Testis (tissue), 3 donors: ENCODE results near the gene CLCN4. TPM values are rescaled to one million over a fixed set of nuclear protein-coding genes. Genes with fewer than 3 reads are reported as not detected.

ENCODE experiments used
- DNase-seq: peaks from one replicate; pipeline ENCODE4 v3.0.0-alpha.2; 2019
- H3K27ac ChIP-seq, 2 donors: fragments of 200-600 bp; sonication (generic); one replicate each; pipeline ENCODE4 v1.5.1; 2019
- H3K27me3 ChIP-seq: fragments of 200-600 bp; sonication (generic); one replicate; pipeline ENCODE4 v1.5.1; 2019
- H3K36me3 ChIP-seq: fragments of 200-600 bp; sonication (generic); one replicate; pipeline ENCODE4 v1.5.1; 2017; ENCODE audit warnings: low read depth; ENCODE audit errors: missing control alignments
- H3K4me1 ChIP-seq: fragments of 200-600 bp; sonication (generic); one replicate; pipeline ENCODE4 v1.5.1; 2019
- H3K4me3 ChIP-seq, 2 donors: fragments of 200-600 bp; sonication (generic); one replicate each; pipeline ENCODE4 v1.5.1; 2017 to 2019
- H3K9me3 ChIP-seq: fragments of 200-600 bp; sonication (generic); one replicate; pipeline ENCODE4 v1.5.1; 2017
- CTCF ChIP-seq, 3 experiments: fragments of 450-650 bp in 2 of 3; fragments of 200-600 bp in 1 of 3; sonication (generic) in 1 of 3; IDR thresholded peaks; one replicate each; pipeline ENCODE4 v1.5.1; 2016 to 2019; ENCODE audit warnings: antibody characterized with exemption in 3 of 3, mild to moderate bottlenecking in 2 of 3, moderate library complexity in 1 of 3
- POLR2A ChIP-seq: fragments of 450-650 bp; IDR thresholded peaks from one replicate; pipeline ENCODE4 v1.6.1; 2017; ENCODE audit warnings: antibody characterized with exemption, mild to moderate bottlenecking, moderate library complexity
- WGBS, 2 donors: methylation state at CpG; one replicate each; pipeline ENCODE4 v1.1.5; 2018; 5-methylcytosine and 5-hydroxymethylcytosine counted together
- intact Hi-C: fragments of 100-400 bp; cut with DNase I; formaldehyde crosslinking; loops from one replicate; pipeline ENCODE4 v1.15.1; 2023; ENCODE audit warnings: low total_unique reads
- polyA plus RNA-seq: library from polyadenylated mRNA; stranded (reverse); fragments of 350-450 nt; fragmentation: Illumina TruSeq; extraction: RNeasy Lipid Tissue Mini Kit (QIAGEN cat#74804); gene quantifications from one replicate; pipeline ENCODE4 v1.2.3, GENCODE V29; 2014; ENCODE audit warnings: low read depth, low replicate concordance; ENCODE audit not compliant: insufficient read depth
- total RNA-seq, 2 donors: library from RNA; depleted of rRNA; stranded (reverse); fragments of >200 nt; gene quantifications; one replicate each; pipeline ENCODE4 v1.2.3, GENCODE V29; 2016

CLCN4 gene
- total and polyA plus RNA-seq, 3 donors from 2014 or later: 5.1 to 11.6 (median 5.4) TPM

GRCh38 chrX:10195947-10196346 is 39.2 kb downstream of the CLCN4 start:
- Histone ChIP-seq H3K4me1 (no peaks in the 10 kb centered on the region), H3K27me3 (no peaks in the 10 kb centered on the region), H3K4me3 (no peak overlapping the region), H3K36me3 (no peaks in the 10 kb centered on the region), H3K9me3 (no peaks in the 10 kb centered on the region), H3K27ac (no peak overlapping the region)
- intact Hi-C loops: no loop called here
- TF ChIP-seq CTCF (IDR thresholded peaks at IDR 0.05): no peak
- no peak for TF ChIP-seq POLR2A
- no peak for DNase-seq

GRCh38 chrX:10197279-10198210 is 40.8 kb downstream of the CLCN4 start:
- H3K36me3 ChIP-seq: no peaks in the 10 kb centered on the region
- H3K9me3 ChIP-seq: no peaks in the 10 kb centered on the region
- no peak overlapping the region for H3K27ac ChIP-seq
- intact Hi-C loops: no loop called here
- 87 to 95% methylated on average over 7 to 14 of the region's 18 CpGs for WGBS, 2 donors
- DNase-seq: no peak
- no peaks in the 10 kb centered on the region for H3K27me3 ChIP-seq
- TF ChIP-seq POLR2A (no peak), CTCF (IDR thresholded peaks at IDR 0.05) (no peak)
- no peak overlapping the region for H3K4me3 ChIP-seq
- no peaks in the 10 kb centered on the region for H3K4me1 ChIP-seq

- no peak for DNase-seq
- Histone ChIP-seq H3K4me1 (no peaks in the 10 kb centered on the region), H3K36me3 (no peaks in the 10 kb centered on the region), H3K4me3 (no peak overlapping the region), H3K27ac (no peak overlapping the region), H3K9me3 (no peaks in the 10 kb centered on the region), H3K27me3 (no peaks in the 10 kb centered on the region)
- 90 to 91% methylated on average over 5 of the region's 5 CpGs for whole genome bisulfite sequencing, 2 donors
- intact Hi-C loops: no loop called here
- TF ChIP-seq POLR2A (no peak), CTCF (IDR thresholded peaks at IDR 0.05) (no peak)
Measured at GRCh38 chrX:10198254-10198653, 41.5 kb downstream of the CLCN4 start.

- no peaks in the 10 kb centered on the region for H3K36me3 ChIP-seq
- intact Hi-C loops: no loop called here
- no peak overlapping the region for H3K4me3 ChIP-seq
- no peaks in the 10 kb centered on the region for H3K27me3 ChIP-seq
- no peaks in the 10 kb centered on the region for H3K9me3 ChIP-seq
- peak; percentile 19 for DNase-seq
- no peaks in the 10 kb centered on the region for H3K4me1 ChIP-seq
- no peak overlapping the region for H3K27ac ChIP-seq
- TF ChIP-seq POLR2A (no peak), CTCF (IDR thresholded peaks at IDR 0.05) (no peak)
- 92 to 93% methylated on average over 6 of the region's 6 CpGs for WGBS, 2 donors
Measured at GRCh38 chrX:10199212-10199611, 42.4 kb downstream of the CLCN4 start.

GRCh38 chrX:10203617-10204016 is 46.8 kb downstream of the CLCN4 start:
- Histone ChIP-seq H3K36me3 (no peaks in the 10 kb centered on the region), H3K27me3 (no peaks in the 10 kb centered on the region), H3K27ac (no peak overlapping the region), H3K4me1 (no peaks in the 10 kb centered on the region), H3K9me3 (no peaks in the 10 kb centered on the region), H3K4me3 (no peak overlapping the region)
- TF ChIP-seq CTCF (IDR thresholded peaks at IDR 0.05): no peak
- TF ChIP-seq POLR2A: no peak
- no peak for DNase-seq
- intact Hi-C loops: no loop called here
- WGBS, 2 donors: 90% methylated on average over 2 to 3 of the region's 3 CpGs
